T follicular helper cell (primary cell): ENCODE results near the gene ARAP1.
"Not testable (repeated sequence)": the region's sequence is repeated elsewhere in the genome, so short reads cannot be mapped to it uniquely, and the experiment has no call there.

ENCODE experiments used
- DNase-seq: peaks from one replicate; pipeline ENCODE4 v3.0.0-alpha.2; 2020; ENCODE audit warnings: low read depth
- total RNA-seq, 2 experiments: gene quantifications; one replicate each; lab custom pipeline; 2026; lab: John Stamatoyannopoulos, UW

The ARAP1 gene
- total RNA-seq: 75.3 to 173 reads per million in 2 experiments

DNA sequence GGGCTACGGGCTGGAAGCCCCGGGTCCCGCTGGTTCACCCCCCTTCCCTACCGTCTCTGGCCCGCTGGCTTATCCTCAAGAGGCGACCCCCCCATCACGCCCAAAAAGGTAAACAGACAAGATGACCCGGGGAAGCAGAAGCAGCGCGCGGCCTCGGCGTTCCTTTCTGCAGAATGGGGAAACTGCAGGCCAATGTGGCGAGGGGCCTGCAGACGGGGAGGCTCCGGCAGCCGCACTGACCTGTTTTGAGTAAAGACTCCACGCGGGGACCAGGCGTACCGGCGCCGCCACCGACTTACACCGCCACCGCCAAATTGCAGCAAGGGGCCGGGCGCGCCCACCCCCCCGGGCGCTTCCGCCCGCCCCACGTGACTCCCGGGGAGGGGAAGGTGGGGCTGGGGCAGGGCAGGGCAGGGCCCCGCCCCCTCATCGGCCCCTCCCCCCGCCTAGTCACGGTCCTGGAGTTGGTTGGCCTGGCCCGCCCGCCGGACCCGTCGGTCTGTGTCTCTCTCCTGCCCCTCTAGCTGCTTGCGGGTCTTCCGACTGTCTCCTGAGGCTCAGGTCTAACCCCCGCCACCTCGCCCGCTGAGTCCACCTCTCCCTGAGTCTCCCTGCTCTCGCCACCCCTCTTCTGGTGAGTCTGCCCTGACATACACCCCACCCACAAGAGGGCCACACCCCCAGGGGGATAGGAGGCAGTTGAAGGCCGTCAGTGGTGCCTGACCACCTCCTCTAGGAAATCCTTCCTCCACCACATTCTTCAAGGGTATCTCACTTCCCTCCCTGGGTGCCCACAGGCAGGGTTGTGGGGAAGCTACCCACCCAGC, at the start of gene ARAP1:
Gene ARAP1, minus strand, starts transcription at position 321 of the 827 bp plus-strand sequence. CDS start 25,280 bp downstream, outside the sequence.
- DNase-seq: peak; percentile 79

DNA sequence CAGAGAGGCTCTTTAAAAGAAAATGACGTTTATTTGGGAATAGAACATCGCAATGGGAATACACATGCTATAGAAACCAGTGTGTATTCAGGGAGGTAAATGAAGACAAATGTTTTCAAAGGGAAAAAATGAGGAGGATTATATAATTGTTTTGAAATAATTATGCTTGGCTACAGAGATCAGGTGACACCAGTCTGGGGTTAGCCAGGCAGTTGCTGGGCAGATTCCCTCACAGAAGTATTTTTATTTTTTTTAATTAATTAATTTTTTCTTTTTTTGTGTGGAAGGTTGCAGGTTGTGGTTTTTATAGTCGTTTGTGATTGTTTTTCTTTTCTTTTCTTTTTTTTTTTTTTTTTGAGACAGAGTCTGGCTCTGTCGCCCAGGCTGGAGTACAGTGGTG, 47.2 kb upstream of the ARAP1 start:
- DNase-seq: no peak

GRCh38 chr11:72798361-72798760, 46.2 kb upstream of the ARAP1 start:
- no peak for DNase-seq

DNA sequence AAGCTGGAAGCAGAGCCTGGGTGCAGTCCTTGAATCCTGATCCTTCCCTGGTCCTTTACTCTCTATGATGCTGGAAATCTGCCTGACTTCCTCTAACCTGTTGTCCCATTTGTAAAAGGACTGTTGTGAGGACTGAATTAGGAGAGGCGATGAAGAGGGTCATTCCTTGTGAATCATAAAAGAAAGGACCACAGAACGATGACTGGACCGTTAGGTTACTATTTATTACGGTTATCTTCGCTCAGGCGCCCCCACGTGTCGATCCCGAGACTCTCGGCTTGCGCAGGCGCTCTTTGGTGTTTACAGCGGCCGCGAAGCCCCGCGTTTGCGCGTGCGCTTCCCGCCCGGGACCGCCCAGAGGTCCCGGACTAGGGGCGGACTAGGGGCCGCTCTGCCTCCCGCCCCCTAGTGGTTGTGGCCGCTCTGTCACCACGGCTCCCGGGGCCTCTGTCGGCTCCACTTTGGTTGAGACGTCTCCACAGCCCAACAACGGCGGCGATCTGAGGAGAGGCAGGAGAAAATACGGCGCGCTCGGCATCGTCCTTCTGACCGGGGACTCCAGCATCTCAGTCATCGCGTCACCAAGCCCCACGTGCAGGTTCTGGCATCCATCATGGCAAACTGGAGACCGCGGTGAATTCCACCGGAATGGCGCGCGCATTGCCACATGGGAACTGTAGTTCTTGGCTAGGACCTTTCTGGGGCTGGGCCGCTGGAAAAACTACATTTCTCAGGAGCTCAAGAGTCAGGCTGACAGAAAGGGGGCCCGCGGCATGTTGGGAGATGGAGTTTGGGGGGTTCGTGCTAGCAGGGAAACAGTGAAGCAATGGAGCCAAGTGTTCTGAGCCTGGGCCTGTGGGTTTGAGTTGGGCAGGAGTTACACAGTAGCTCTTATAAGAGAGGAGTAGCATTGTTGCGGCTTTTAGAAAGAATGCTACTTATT, 41.5 kb upstream of the ARAP1 start, which contains the start of gene STARD10:
Gene STARD10, minus strand, starts transcription at position 623 of the 943 bp plus-strand sequence. CDS start 12,866 bp downstream, outside the sequence.
- DNase-seq: peak; percentile 89

DNA sequence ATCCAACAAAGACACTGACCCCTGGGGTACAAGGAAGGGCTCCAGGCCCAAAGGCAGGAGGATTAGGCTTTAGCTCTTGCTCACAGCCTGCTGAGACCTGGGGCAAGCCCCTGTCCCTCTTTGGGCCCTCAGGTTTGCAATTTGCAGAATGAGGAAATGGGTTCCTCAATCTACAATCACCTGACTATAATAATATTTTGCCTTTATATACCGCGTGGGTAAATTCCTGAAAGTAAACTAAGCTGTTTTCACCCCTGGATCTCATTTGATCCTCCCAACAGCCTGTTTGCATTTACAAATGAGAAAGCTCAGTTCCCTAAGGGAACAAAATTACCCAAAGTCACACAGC, 40.8 kb upstream of the ARAP1 start:
- no peak for DNase-seq

DNA sequence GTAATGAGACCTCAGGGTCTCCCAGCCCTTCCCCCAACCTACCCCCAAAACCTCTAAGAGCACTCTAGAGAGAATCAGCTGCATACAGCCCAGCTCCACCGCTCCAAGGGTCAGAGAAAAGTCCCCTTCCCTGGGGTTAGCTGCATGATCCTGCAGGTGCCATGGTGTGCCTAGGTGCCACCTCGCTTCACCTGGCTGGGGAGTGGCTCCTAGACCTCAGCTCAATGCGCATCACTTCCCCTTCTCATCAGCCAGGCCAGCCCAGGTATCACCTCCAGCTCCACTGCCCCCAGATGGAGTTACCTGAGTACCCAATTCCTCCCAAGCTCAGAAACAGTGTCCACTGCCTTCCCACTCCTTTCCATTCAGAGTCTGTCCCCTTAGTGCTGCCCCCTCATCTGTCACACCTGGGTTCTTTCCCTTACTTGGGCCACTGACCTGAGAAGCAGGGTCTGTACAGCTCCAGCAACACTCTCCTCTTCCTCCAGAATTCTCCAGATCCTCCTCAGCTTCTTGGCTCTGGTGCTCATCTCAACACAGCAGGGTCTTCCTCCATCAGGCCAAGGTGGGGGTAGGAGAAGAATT, 40.3 kb upstream of the ARAP1 start:
- no peak for DNase-seq

DNA sequence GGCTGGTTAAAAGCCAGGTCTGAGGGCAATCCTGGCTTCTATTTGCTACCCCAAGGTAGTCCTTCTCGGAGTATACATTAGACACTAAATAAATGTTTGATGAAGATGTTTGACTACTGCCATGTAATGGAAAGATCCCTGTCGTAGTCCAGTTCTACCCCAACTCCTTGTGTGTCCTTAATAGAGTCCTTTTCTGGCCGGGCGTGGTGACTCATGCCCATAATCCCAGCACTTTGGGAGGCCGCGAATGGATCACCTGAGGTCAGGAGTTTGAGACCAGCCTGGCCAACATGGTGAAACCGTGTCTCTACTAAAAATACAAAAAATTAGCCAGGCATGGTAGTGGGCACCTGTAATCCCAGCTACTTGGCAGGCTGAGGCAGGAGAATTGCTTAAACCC, 39.0 kb upstream of the ARAP1 start:
- not testable (repeated sequence) for DNase-seq

- no peak for DNase-seq
These were observed 37.4 kb upstream of the ARAP1 start for GRCh38 chr11:72789493-72790131.

DNA sequence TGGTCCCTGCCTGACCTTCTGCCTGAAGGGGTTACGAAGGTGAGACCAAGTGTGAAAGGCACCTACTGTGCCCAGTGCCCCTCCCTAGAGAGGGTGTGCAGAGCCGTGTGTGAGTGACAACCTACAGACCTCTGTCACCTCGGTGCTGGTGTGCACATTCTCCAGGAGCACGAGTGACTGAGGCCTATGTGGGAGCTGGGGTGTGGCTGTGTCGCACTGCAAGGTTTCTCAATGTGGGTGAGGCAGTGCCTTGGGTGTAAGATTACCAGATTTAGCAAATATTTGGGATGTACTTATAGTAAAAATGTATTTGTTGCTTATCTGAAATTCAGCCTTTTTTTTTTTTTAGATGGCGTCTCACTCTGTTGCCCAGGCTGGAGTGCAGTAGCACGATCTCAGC, 36.0 kb upstream of the ARAP1 start:
- DNase-seq: no peak

DNA sequence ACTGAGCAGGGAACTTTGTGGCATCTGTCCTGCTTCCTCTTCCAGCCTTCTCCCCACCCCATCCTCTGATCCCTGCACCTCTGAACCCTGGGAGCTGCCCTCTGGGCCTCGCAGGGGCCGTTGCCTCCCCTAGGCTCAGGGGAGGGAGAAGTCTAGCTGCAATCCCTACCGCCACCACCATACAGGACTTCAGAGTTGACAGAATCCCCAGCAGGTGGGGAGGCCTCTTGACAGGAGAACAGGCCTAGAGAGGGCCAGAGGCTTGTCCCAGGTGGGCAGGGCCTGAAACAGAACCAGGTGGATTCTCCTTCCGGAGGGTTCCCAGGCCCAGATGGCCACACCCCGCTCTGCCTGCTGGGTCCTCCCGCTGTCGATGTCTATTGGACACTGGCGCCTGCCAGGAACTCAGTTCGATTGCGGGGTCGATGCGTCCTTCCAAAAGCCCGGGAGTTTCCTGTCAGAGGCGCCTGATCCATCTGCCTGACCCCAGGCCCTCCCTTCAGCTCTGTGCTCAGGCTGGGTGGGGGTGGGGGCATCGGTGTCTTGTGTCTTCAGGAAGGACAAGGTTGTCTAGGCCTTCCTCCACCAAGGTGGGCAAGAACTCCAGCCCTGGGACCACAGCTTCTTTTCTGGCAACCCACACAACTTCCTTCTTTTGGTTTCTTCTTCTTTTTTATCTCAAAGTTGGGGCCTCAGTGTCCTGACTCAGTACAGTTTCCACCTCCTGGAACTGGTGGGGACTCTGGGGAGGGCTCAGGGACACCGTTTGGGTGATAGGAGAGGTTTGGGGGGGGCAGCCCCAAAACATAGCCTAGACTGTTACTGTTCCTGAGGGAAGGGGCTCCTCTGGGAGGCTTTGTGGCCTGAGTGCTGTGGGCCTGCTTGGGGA, 35.3 kb upstream of the ARAP1 start:
- no peak for DNase-seq

GRCh38 chr11:72786305-72787215, 34.4 kb upstream of the ARAP1 start:
- DNase-seq: no peak

- no peak for DNase-seq
These were observed 32.5 kb upstream of the ARAP1 start for GRCh38 chr11:72784662-72785061.

DNA sequence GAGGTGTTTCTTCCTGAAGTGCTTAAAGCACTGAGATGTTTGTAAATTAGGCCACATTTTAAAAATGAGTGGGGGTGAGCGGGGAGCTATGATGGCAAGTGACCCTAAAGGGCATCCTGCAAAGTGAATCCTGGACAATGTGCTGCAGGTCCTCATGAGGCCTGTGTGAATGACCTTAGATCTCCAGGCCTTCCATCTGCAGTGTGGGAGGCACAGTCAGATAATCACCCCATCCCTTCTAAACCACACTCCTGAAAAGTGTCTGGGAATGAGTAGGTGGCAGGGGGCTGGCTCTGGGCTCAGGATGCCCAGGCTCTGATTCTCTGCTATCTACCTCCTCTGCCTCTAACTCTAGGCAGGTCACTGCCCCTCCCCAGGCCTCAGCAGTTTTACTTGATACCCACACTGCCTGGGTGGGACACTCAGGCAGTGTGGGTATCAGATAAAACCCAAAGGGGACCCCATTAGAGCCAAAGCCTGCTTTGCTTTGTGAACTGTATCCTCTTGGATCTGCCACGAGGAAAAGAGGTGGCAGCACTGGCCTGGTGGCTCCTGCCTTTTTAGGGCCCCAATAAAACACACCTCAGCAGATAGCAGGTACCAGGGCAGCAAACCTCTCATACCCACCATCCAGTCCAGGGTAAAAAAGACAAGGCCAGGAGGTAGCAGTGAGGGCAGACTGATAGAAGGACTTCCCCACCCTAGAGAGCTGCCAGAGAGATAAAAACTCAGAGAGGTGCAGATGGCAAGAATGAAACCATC, 31.1 kb upstream of the ARAP1 start:
- no peak for DNase-seq

DNA sequence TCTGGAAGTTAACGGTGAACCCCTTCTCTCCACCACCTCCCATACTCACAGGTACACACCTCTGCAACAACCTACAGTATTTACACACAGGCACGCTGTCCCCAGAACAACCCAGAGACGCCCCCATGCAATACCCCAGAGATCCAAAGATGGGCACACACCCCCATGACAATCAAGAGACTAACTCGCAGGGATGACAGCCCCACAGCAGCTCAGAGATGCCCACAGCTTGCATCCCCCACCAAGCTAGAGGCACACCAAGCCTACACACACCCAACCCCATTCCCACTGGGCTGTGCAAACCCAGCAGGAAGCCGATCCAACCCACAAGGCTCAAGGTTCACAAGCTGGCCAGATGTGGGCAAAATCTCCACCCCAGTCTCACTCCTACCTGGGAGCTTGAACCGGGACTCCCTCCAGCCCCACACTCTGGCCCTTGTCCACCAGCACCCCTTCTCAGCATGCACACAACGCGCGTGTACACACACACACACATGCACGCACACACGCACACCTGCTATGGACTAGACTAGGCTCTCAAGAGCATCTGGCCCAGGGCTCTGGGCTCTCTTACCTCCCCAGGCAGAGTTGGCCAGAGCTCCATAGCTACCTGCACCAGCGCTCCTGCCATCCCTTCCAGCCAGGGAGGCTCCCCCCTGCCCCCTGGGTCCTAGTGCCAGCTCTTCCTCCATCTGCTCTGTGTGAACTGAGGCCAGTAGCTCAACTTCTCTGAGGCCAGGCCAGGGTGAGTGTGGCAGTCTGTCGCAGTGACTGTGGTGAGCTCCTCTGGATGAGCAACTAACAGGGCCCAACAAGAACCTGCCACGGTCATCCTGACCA, 30.1 kb upstream of the ARAP1 start:
- DNase-seq: no peak

GRCh38 chr11:72781313-72782080, 29.3 kb upstream of the ARAP1 start:
- DNase-seq: peak; percentile 47

- no peak for DNase-seq
These were observed 28.8 kb upstream of the ARAP1 start for GRCh38 chr11:72781063-72781312.

DNA sequence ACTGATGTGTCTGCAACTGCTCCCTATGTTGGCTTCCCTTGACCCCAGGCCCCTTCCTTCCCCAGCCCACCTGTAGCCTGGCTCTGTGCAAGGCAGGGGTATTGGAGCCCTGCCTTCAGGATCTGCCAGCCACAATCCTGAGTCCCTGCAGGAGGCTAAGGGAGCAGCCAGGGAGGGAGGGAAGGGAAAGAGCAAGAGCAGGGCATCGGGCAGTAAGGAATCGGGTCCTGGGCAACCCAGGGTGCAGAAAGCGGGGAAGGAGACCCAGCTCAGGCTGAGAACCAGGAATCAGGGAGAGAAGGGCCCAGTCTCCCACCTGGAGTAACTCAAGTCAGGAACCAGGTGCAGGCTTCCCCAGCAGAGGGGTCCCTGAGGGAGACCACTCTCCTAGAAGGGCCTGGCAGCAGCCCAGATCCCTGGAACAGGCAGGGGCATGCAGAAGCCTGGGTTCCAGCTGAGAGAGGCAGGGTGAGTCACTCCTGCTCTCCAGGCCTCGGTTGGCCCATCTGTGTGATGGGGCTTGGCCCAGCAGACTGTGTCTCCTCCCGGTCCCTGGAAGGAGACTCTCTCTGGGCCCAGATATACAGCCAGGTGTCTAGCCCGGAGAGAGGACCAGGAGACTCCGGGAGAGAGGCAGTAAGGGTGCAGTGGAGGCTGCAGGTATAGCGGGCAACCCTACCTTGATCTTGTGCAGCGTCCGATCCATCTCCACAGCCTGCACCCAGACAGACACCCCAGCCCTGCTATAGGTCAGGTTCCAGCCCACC, 28.3 kb upstream of the ARAP1 start:
- DNase-seq: no peak
